GM23338 (cell line): ENCODE data around the gene SLC16A5. TPM values are rescaled to one million over a fixed set of nuclear protein-coding genes. Genes with fewer than 3 reads are reported as not detected.

Source experiments
- ATAC-seq: fragments of 200-7000 bp; cut with Tn5 transposase; 3 replicates; pipeline ENCODE4 v1.9.1; 2020
- DNase-seq: peaks from one replicate; pipeline ENCODE4 v3.0.0-alpha.2; 2015; ENCODE audit warnings: low spot score
- H2AFZ ChIP-seq: fragments of 200-600 bp; sonication (generic); 2 replicates; pipeline ENCODE4 v1.8.0; 2016; ENCODE audit warnings: antibody characterized with exemption, mild to moderate bottlenecking, moderate library complexity
- H3F3A ChIP-seq: fragments of 200-600 bp; sonication (generic); replicated peaks from 2 replicates; pipeline ENCODE4 v1.8.0; 2017; ENCODE audit warnings: antibody characterized with exemption, mixed run types, low read depth
- H3K27ac ChIP-seq: fragments of 200-600 bp; sonication (generic); 2 replicates; pipeline ENCODE4 v1.6.1; 2016; ENCODE audit warnings: low read depth
- H3K27me3 ChIP-seq: fragments of 200-600 bp; sonication (generic); 2 replicates; pipeline ENCODE4 v1.8.0; 2016; ENCODE audit warnings: mild to moderate bottlenecking, mixed run types, moderate library complexity; ENCODE audit not compliant: insufficient read depth
- H3K36me3 ChIP-seq: fragments of 200-600 bp; sonication (generic); 2 replicates; pipeline ENCODE4 v1.8.0; 2016; ENCODE audit warnings: mild to moderate bottlenecking; ENCODE audit not compliant: insufficient read depth
- H3K4me1 ChIP-seq: fragments of 200-600 bp; sonication (generic); 2 replicates; pipeline ENCODE4 v1.8.0; 2016; ENCODE audit warnings: mild to moderate bottlenecking, moderate library complexity; ENCODE audit not compliant: insufficient read depth
- H3K4me2 ChIP-seq: fragments of 200-600 bp; sonication (generic); 2 replicates; pipeline ENCODE4 v1.7.1; 2017; ENCODE audit warnings: mixed run types
- H3K4me3 ChIP-seq: fragments of 200-600 bp; sonication (generic); 2 replicates; pipeline ENCODE4 v1.6.1; 2016; ENCODE audit warnings: mixed run types
- H3K79me2 ChIP-seq: fragments of 200-600 bp; sonication (generic); replicated peaks from 2 replicates; pipeline ENCODE4 v1.8.0; 2017; ENCODE audit warnings: mild to moderate bottlenecking; ENCODE audit not compliant: insufficient read depth
- H3K9me2 ChIP-seq: fragments of 200-600 bp; sonication (generic); 2 replicates; pipeline ENCODE4 v1.8.0; 2017; ENCODE audit not compliant: insufficient read depth
- H4K20me1 ChIP-seq: fragments of 200-600 bp; sonication (generic); replicated peaks from 2 replicates; pipeline ENCODE4 v1.8.0; 2017; ENCODE audit warnings: mild to moderate bottlenecking; ENCODE audit not compliant: insufficient read depth
- H3K27ac Mint-ChIP-seq: 2 replicates; pipeline ENCODE4 v1.8.0; 2020; ENCODE audit warnings: inconsistent platforms, mild to moderate bottlenecking, moderate library complexity, mixed read lengths
- H3K27me3 Mint-ChIP-seq: 3 replicates; pipeline ENCODE4 v1.8.0; 2022; ENCODE audit warnings: low read depth, mild to moderate bottlenecking, moderate library complexity, mixed read lengths, inconsistent platforms; ENCODE audit not compliant: insufficient read depth, poor library complexity
- H3K36me3 Mint-ChIP-seq: 3 replicates; pipeline ENCODE4 v1.8.0; 2021; ENCODE audit warnings: low read depth, mild to moderate bottlenecking, inconsistent platforms, moderate library complexity, mixed read lengths
- H3K4me1 Mint-ChIP-seq: 3 replicates; pipeline ENCODE4 v1.8.0; 2020; ENCODE audit warnings: mild to moderate bottlenecking, inconsistent platforms, mixed read lengths
- H3K4me3 Mint-ChIP-seq: 3 replicates; pipeline ENCODE4 v1.8.0; 2021; ENCODE audit warnings: moderate library complexity, mild to moderate bottlenecking, inconsistent platforms, mixed read lengths
- H3K9me3 Mint-ChIP-seq: 3 replicates; pipeline ENCODE4 v1.8.0; 2020; ENCODE audit warnings: moderate library complexity, mild to moderate bottlenecking, inconsistent platforms, mixed read lengths
- CREB1 ChIP-seq: fragments of 250-450 bp; sonication (Bioruptor Pico); IDR thresholded peaks from 2 replicates; pipeline ENCODE4 v1.5.0; 2020; ENCODE audit warnings: low read depth, mild to moderate bottlenecking, moderate library complexity
- EZH2 ChIP-seq: fragments of 200-600 bp; sonication (generic); IDR thresholded peaks from one replicate; pipeline ENCODE4 v1.8.0; 2017; ENCODE audit warnings: antibody characterized with exemption, mild to moderate bottlenecking, low read depth; ENCODE audit not compliant: unreplicated experiment
- EZH2phosphoT487 ChIP-seq: fragments of 200-600 bp; sonication (generic); IDR thresholded peaks from one replicate; pipeline ENCODE4 v1.8.1; 2018; ENCODE audit warnings: antibody characterized with exemption; ENCODE audit not compliant: unreplicated experiment
- POLR2AphosphoS5 ChIP-seq: IDR thresholded peaks from 2 replicates; pipeline ENCODE4 v1.6.1; 2016; ENCODE audit warnings: antibody characterized with exemption, low read depth
- STAT1 ChIP-seq: IDR thresholded peaks from one replicate; pipeline ENCODE4 v1.6.1; 2016; ENCODE audit warnings: antibody characterized with exemption; ENCODE audit not compliant: unreplicated experiment
- ZNF114 ChIP-seq: fragments of 250-450 bp; sonication (Bioruptor Pico); IDR thresholded peaks from 2 replicates; pipeline ENCODE4 v1.5.0; 2020; ENCODE audit warnings: mild to moderate bottlenecking, moderate library complexity
- ZNF331 ChIP-seq: fragments of 250-450 bp; sonication (Bioruptor Pico); IDR thresholded peaks from 2 replicates; pipeline ENCODE4 v1.5.0; 2020; ENCODE audit warnings: low read depth, mild to moderate bottlenecking, moderate library complexity
- polyA plus RNA-seq: library from polyadenylated mRNA; unstranded; fragments of >200 nt; fragmentation: Nextera tagmentation; extraction: Ambion mirVana; gene quantifications from 2 replicates; pipeline ENCODE4 v1.2.1, GENCODE V29; 2016
- total RNA-seq: library from RNA; depleted of rRNA; stranded (reverse); fragments of >200 nt; shearing (Covaris generic); gene quantifications from 2 replicates; pipeline ENCODE4 v1.2.3, GENCODE V29; 2014
- TF ChIP-seq, protein P1 (sequence below): fragments of 250-450 bp; sonication (Bioruptor Pico); IDR thresholded peaks from 2 replicates; pipeline ENCODE4 v1.5.0; 2020; ENCODE audit warnings: mild to moderate bottlenecking, moderate library complexity
- TF ChIP-seq, protein P2 (sequence below): IDR thresholded peaks from 2 replicates; pipeline ENCODE4 v1.6.1; 2016; ENCODE audit warnings: antibody characterized with exemption

The SLC16A5 gene
- total and polyA plus RNA-seq, 2 experiments from 2014 or later = 7.3 to 40.0 TPM

DNA sequence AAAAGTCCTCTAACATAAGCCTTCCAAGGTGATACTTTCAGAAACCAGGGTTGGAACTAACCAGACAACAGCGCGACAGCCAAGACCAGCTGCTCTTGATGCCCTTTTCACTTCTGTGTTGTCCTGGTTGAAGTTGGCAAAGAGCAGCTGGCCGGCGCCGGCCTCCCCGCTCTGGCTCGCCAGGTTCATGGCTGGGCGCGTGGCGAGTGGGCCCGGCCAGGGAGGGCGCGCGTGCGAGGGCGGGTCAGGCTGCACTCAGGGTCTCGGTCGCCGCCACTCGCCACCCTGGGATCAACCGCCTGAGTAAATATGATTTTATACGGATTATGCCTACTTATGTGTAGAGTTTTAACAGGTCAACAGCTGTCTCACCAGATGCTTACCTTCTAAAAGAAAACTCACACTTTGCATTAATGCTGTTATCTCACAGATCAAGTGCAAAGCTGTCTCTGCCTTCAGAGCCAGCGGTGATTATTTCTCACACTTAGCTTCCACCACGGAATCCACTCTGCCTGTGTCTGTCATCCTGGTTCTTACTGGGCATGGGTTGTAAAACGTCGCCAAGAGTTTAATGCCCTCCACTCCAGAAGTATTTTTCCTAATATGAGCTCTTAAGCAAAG, 27.2 kb upstream of the SLC16A5 start (continued):
- TF ChIP-seq, protein P1, sequence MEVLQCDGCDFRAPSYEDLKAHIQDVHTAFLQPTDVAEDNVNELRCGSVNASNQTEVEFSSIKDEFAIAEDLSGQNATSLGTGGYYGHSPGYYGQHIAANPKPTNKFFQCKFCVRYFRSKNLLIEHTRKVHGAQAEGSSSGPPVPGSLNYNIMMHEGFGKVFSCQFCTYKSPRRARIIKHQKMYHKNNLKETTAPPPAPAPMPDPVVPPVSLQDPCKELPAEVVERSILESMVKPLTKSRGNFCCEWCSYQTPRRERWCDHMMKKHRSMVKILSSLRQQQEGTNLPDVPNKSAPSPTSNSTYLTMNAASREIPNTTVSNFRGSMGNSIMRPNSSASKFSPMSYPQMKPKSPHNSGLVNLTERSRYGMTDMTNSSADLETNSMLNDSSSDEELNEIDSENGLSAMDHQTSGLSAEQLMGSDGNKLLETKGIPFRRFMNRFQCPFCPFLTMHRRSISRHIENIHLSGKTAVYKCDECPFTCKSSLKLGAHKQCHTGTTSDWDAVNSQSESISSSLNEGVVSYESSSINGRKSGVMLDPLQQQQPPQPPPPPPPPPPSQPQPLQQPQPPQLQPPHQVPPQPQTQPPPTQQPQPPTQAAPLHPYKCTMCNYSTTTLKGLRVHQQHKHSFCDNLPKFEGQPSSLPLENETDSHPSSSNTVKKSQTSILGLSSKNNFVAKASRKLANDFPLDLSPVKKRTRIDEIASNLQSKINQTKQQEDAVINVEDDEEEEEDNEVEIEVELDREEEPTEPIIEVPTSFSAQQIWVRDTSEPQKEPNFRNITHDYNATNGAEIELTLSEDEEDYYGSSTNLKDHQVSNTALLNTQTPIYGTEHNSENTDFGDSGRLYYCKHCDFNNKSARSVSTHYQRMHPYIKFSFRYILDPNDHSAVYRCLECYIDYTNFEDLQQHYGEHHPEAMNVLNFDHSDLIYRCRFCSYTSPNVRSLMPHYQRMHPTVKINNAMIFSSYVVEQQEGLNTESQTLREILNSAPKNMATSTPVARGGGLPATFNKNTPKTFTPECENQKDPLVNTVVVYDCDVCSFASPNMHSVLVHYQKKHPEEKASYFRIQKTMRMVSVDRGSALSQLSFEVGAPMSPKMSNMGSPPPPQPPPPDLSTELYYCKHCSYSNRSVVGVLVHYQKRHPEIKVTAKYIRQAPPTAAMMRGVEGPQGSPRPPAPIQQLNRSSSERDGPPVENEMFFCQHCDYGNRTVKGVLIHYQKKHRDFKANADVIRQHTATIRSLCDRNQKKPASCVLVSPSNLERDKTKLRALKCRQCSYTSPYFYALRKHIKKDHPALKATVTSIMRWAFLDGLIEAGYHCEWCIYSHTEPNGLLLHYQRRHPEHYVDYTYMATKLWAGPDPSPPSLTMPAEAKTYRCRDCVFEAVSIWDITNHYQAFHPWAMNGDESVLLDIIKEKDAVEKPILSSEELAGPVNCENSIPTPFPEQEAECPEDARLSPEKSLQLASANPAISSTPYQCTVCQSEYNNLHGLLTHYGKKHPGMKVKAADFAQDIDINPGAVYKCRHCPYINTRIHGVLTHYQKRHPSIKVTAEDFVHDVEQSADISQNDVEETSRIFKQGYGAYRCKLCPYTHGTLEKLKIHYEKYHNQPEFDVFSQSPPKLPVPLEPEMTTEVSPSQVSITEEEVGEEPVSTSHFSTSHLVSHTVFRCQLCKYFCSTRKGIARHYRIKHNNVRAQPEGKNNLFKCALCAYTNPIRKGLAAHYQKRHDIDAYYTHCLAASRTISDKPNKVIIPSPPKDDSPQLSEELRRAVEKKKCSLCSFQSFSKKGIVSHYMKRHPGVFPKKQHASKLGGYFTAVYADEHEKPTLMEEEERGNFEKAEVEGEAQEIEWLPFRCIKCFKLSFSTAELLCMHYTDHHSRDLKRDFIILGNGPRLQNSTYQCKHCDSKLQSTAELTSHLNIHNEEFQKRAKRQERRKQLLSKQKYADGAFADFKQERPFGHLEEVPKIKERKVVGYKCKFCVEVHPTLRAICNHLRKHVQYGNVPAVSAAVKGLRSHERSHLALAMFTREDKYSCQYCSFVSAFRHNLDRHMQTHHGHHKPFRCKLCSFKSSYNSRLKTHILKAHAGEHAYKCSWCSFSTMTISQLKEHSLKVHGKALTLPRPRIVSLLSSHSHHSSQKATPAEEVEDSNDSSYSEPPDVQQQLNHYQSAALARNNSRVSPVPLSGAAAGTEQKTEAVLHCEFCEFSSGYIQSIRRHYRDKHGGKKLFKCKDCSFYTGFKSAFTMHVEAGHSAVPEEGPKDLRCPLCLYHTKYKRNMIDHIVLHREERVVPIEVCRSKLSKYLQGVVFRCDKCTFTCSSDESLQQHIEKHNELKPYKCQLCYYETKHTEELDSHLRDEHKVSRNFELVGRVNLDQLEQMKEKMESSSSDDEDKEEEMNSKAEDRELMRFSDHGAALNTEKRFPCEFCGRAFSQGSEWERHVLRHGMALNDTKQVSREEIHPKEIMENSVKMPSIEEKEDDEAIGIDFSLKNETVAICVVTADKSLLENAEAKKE = no peak
- TF ChIP-seq CREB1 (CRISPR knock-in tag) = no peak

DNA sequence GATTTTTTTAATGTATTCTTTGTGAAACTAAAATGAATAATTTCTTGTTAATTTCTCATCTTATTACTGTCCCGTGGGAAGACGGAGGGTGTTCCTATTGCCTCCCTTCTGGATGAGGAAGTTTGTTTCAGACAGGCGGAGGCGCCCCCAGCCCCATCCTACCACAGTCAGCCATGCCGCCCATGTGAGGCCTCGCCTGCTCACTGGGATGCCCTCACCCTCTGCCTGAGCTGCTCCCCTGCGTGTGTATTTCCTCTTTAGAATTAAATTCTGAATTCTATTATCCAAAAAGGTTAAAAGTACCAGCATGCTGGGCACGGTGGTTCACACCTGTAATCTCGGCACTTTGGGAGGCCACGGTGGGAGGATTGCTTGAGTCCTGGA, 26.7 kb upstream of the SLC16A5 start:
- 0 out of 2 replicates have a peak, but pooled peaks cover 6% of the 10 kb centered on the region for H3F3A ChIP-seq
- no peaks in the 10 kb centered on the region for H3K9me2 ChIP-seq
- H3K4me1 ChIP-seq = no peaks in the 10 kb centered on the region
- H3K27ac Mint-ChIP-seq = no peak overlapping the region
- H3K36me3 ChIP-seq = peaks cover 40% of the 10 kb centered on the region
- H4K20me1 ChIP-seq = peaks cover 10% of the 10 kb centered on the region; the same call in 1 of the 2 replicates
- no peaks in the 10 kb centered on the region for H3K9me3 Mint-ChIP-seq
- peaks cover 10% of the 10 kb centered on the region; the same call in 1 of the 2 replicates for H3K79me2 ChIP-seq
- no peak overlapping the region for H3K4me3 Mint-ChIP-seq
- peaks cover 71% of the 10 kb centered on the region for H3K36me3 Mint-ChIP-seq
- H3K27me3 Mint-ChIP-seq = peaks cover 7% of the 10 kb centered on the region
- ATAC-seq = no peak
- H3K4me1 Mint-ChIP-seq = no peaks in the 10 kb centered on the region
- DNase-seq = no peak
- H2AFZ ChIP-seq = no peak overlapping the region
- no peak overlapping the region for H3K27ac ChIP-seq
- no peaks in the 10 kb centered on the region for H3K27me3 ChIP-seq
- no peak overlapping the region for H3K4me3 ChIP-seq
- H3K4me2 ChIP-seq = no peak overlapping the region
- TF ChIP-seq EZH2phosphoT487 (no peak), ZNF331 (no peak), STAT1 (no peak), EZH2 (no peak), ZNF114 (CRISPR knock-in tag) (no peak), POLR2AphosphoS5 (no peak)
- TF ChIP-seq, protein P2, sequence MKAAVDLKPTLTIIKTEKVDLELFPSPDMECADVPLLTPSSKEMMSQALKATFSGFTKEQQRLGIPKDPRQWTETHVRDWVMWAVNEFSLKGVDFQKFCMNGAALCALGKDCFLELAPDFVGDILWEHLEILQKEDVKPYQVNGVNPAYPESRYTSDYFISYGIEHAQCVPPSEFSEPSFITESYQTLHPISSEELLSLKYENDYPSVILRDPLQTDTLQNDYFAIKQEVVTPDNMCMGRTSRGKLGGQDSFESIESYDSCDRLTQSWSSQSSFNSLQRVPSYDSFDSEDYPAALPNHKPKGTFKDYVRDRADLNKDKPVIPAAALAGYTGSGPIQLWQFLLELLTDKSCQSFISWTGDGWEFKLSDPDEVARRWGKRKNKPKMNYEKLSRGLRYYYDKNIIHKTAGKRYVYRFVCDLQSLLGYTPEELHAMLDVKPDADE = no peak
- TF ChIP-seq, protein P1 = no peak
